GM19238 (cell line): Measurements from ENCODE around the gene TOM1L2.
"Not testable (repeated sequence)": the region's sequence is repeated elsewhere in the genome, so short reads cannot be mapped to it uniquely, and the experiment has no call there.

Source experiments
- DNase-seq: peaks from one replicate; pipeline ENCODE4 v3.0.0; 2011; ENCODE audit warnings: low spot score; ENCODE audit not compliant: insufficient read length

Gene TOM1L2

GRCh38 chr17:17924131-17924856 lies 47.9 kb downstream of the TOM1L2 start:
- DNase-seq: no peak

- DNase-seq: no peak
These were observed 50.1 kb downstream of the TOM1L2 start for GRCh38 chr17:17922070-17922614.

GRCh38 chr17:17921192-17922069 lies 50.8 kb downstream of the TOM1L2 start:
- DNase-seq: no peak

GRCh38 chr17:17919169-17920107 lies 52.8 kb downstream of the TOM1L2 start:
- peak; percentile 68 for DNase-seq

- DNase-seq: no peak
These were observed 54.8 kb downstream of the TOM1L2 start for GRCh38 chr17:17917394-17917793.

GRCh38 chr17:17915183-17915582 lies 57.0 kb downstream of the TOM1L2 start:
- no peak for DNase-seq

- DNase-seq: no peak
These were observed 58.4 kb downstream of the TOM1L2 start for GRCh38 chr17:17913695-17914332.

GRCh38 chr17:17912336-17912735 lies 59.9 kb downstream of the TOM1L2 start:
- DNase-seq: not testable (repeated sequence)

- DNase-seq: no peak
These were observed 61.1 kb downstream of the TOM1L2 start for GRCh38 chr17:17911001-17911613.

- DNase-seq: no peak
These were observed 62.1 kb downstream of the TOM1L2 start for GRCh38 chr17:17910060-17910459.

- no peak for DNase-seq
These were observed 63.1 kb downstream of the TOM1L2 start for GRCh38 chr17:17909078-17909477.

GRCh38 chr17:17907469-17907868 lies 64.7 kb downstream of the TOM1L2 start:
- no peak for DNase-seq

- DNase-seq: no peak
These were observed 65.6 kb downstream of the TOM1L2 start for GRCh38 chr17:17906418-17907215.

GRCh38 chr17:17905036-17905320 lies 67.2 kb downstream of the TOM1L2 start:
- no peak for DNase-seq

GRCh38 chr17:17904166-17905035 lies 67.8 kb downstream of the TOM1L2 start:
- no peak for DNase-seq

GRCh38 chr17:17902877-17903276 lies 69.3 kb downstream of the TOM1L2 start:
- no peak for DNase-seq

GRCh38 chr17:17902376-17902775 lies 69.8 kb downstream of the TOM1L2 start:
- DNase-seq: no peak

- no peak for DNase-seq
These were observed 71.3 kb downstream of the TOM1L2 start for GRCh38 chr17:17900615-17901520.
